ENCODE measurements around the gene CRIP1. TPM values are rescaled to one million over a fixed set of nuclear protein-coding genes. Genes with fewer than 3 reads are reported as not detected.

The CRIP1 gene
- total RNA-seq, 2 donors from 2014 or later, result 451 to 842 TPM

DNA sequence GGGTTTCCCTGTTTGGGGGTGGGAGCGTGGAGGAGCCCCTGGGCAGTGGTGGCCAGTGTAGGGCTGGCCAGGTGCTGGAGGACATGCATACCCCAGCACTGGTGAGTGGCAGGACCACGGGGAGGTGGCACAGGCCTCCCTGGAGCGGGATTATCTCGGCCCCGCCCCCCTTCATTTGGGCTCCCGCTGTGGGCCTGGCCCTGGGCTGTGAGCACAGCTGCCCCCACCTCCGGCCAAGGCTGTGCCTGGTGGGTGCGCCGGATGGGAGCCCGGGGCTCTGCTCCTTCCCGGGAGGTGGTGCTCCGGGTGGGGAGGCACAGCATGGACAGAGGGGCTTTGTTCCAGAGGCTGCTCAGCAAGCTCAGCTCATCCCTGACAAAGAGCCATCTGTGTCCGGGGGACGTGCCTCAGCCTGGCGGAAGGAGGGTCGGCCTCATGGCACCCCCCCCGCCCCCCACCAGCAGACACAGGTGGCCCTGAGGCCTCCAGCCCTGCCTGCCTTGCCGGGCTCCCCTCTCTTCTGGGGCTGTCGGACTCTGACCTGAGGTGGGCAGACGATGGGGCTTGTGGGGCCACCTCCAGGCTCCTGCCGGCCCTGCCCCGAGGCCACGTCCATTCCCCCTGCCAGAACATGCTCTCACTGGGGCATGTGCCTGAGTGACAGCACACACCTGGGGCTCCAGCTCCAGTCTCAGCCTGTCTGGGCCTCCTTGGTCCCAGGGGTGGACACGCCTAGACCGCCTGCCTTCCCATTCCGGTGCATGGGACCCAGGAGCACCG is 12.8 kb downstream of the CRIP1 start:
- no peak for ATAC-seq
- no peaks in the 10 kb centered on the region for H3K9me3 ChIP-seq (ENCODE audit: control insufficient read depth, low read length, poor library complexity, severe bottlenecking)
- DNase-seq, result no peak
- H3K27me3 Mint-ChIP-seq, result no peaks in the 10 kb centered on the region
- peak overlapping the region; percentile 95 for H3K27ac Mint-ChIP-seq
- peaks cover 15% of the 10 kb centered on the region for H3K4me1 Mint-ChIP-seq
- H3K4me3 Mint-ChIP-seq, result peak overlapping the region; percentile 69
- H3K36me3 Mint-ChIP-seq (ENCODE audit: low read depth), result no peaks in the 10 kb centered on the region

GRCh38 chr14:105500036-105500725 is 13.5 kb downstream of the CRIP1 start:
- H3K27ac Mint-ChIP-seq, result peak overlapping the region; percentile 95
- peak overlapping the region; percentile 69 for H3K4me3 Mint-ChIP-seq
- H3K36me3 Mint-ChIP-seq (ENCODE audit: low read depth), result no peaks in the 10 kb centered on the region
- H3K4me1 Mint-ChIP-seq, result peaks cover 15% of the 10 kb centered on the region
- DNase-seq (no peak), ATAC-seq (no peak)
- H3K27me3 Mint-ChIP-seq, result no peaks in the 10 kb centered on the region
- H3K9me3 ChIP-seq (ENCODE audit: control insufficient read depth, low read length, poor library complexity, severe bottlenecking), result no peaks in the 10 kb centered on the region

DNA sequence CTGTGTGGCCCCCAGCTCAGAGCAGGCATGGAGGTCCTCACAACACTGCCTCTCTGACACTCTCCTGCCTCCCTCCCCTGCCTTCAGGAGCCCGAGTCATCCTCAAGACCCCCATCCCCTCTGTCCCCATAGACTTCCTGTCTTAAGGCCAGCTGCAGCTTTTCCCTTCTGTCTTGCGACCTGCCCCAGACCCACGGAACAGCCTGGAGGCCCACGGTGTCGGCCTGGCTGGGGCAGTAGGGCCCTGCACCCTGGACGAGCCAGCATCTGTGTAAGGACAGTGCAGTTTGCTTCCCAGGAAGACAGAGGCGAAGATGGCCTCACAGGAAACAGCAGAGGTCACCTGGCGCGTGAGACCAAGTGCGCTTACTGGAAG is 14.0 kb downstream of the CRIP1 start:
- peak overlapping the region; percentile 69 for H3K4me3 Mint-ChIP-seq
- no peaks in the 10 kb centered on the region for H3K27me3 Mint-ChIP-seq
- H3K36me3 Mint-ChIP-seq (ENCODE audit: low read depth), result no peaks in the 10 kb centered on the region
- peak overlapping the region; percentile 95 for H3K27ac Mint-ChIP-seq
- peaks cover 15% of the 10 kb centered on the region for H3K4me1 Mint-ChIP-seq
- DNase-seq, result no peak
- H3K9me3 ChIP-seq (ENCODE audit: control insufficient read depth, low read length, poor library complexity, severe bottlenecking), result no peaks in the 10 kb centered on the region
- no peak for ATAC-seq

DNA sequence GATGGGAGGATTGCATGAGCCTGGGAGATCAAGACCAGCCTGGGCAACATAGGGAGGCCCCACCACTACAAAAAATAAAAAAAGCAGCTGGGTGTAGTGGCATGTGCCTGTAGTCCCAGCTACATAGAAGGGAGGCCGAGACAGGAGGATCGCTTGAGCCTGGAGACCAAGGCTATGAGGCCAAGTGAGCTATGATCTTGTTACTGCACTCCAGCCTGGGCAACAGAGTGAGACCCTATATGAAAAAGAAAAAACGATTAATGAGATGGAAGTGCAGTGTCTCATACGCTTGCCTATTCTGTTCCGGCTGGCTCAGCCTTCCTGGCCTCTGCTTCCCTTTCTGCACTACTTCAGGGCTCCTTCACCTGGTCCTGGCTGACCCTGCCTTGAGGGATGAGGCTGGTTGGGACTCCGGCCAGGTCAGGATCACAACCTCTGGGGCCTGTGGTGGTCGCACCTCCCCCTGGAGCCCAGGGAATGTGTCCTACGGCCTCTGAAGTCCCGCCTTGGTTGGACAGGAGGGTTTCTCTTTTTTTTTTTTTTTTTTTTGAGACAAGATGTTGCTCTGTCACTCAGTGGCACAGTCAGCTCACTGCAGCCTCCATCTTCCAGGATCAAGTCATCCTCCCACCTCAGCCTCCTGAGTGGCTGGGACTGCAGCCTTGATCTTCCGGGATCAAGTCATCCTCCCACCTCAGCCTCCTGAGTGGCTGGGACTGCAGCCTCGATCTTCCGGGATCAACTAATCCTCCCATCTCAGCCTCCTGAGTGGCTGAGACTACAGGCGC is 15.0 kb downstream of the CRIP1 start:
- peaks cover 15% of the 10 kb centered on the region for H3K4me1 Mint-ChIP-seq
- H3K27me3 Mint-ChIP-seq, result no peaks in the 10 kb centered on the region
- no peaks in the 10 kb centered on the region for H3K36me3 Mint-ChIP-seq (ENCODE audit: low read depth)
- DNase-seq, result no peak
- peak; percentile 8 for ATAC-seq
- no peaks in the 10 kb centered on the region for H3K9me3 ChIP-seq (ENCODE audit: control insufficient read depth, low read length, poor library complexity, severe bottlenecking)
- peak overlapping the region; percentile 39 for H3K4me3 Mint-ChIP-seq
- H3K27ac Mint-ChIP-seq, result peak overlapping the region; percentile 95

GRCh38 chr14:105502446-105503295 is 16.0 kb downstream of the CRIP1 start:
- no peak for ATAC-seq
- Mint-ChIP-seq H3K36me3 (ENCODE audit: low read depth) (no peaks in the 10 kb centered on the region), H3K27ac (peak overlapping the region; percentile 95), H3K4me3 (peak overlapping the region; percentile 74), H3K4me1 (peaks cover 15% of the 10 kb centered on the region), H3K27me3 (peaks cover 2% of the 10 kb centered on the region)
- peak in 1 of 3 donors; percentile 14 for DNase-seq
- no peaks in the 10 kb centered on the region for H3K9me3 ChIP-seq (ENCODE audit: control insufficient read depth, low read length, poor library complexity, severe bottlenecking)

GRCh38 chr14:105503296-105503640 is 16.6 kb downstream of the CRIP1 start:
- Mint-ChIP-seq H3K27me3 (peaks cover 7% of the 10 kb centered on the region), H3K36me3 (ENCODE audit: low read depth) (no peaks in the 10 kb centered on the region), H3K4me3 (peak overlapping the region; percentile 74), H3K4me1 (peaks cover 15% of the 10 kb centered on the region), H3K27ac (peak overlapping the region; percentile 95)
- DNase-seq (no peak), ATAC-seq (no peak)
- no peaks in the 10 kb centered on the region for H3K9me3 ChIP-seq (ENCODE audit: control insufficient read depth, low read length, poor library complexity, severe bottlenecking)

GRCh38 chr14:105503935-105504692 is 17.4 kb downstream of the CRIP1 start:
- peak overlapping the region; percentile 95 for H3K27ac Mint-ChIP-seq
- peak overlapping the region; percentile 52 for H3K4me3 Mint-ChIP-seq
- H3K9me3 ChIP-seq (ENCODE audit: control insufficient read depth, low read length, poor library complexity, severe bottlenecking), result no peaks in the 10 kb centered on the region
- peaks cover 15% of the 10 kb centered on the region for H3K4me1 Mint-ChIP-seq
- peaks cover 13% of the 10 kb centered on the region for H3K27me3 Mint-ChIP-seq
- peak; percentile 5 for ATAC-seq
- peaks cover 2% of the 10 kb centered on the region for H3K36me3 Mint-ChIP-seq (ENCODE audit: low read depth)
- DNase-seq, result no peak

DNA sequence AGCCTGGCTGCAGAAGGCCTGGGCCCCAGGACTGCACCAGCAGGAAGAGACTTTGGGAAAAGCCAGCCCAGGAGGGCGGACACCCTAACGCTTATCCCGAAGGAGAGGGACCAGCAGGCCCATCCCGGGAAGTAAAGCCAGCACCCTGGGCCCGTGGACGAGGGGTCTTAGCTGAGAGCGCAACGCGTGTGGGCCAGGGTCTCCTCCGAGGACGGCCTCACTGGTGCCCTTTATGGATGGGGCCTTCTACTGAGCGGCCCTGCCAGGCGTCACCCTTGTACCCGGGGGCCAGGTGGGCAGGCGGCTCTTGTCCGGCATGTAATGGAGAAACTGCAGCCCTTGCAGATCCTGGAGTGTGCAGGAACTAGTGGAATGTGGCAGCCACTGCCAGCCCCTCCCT is 18.4 kb downstream of the CRIP1 start:
- Mint-ChIP-seq H3K27me3 (peaks cover 13% of the 10 kb centered on the region), H3K36me3 (ENCODE audit: low read depth) (peaks cover 2% of the 10 kb centered on the region), H3K27ac (peak overlapping the region; percentile 95), H3K4me1 (peaks cover 15% of the 10 kb centered on the region), H3K4me3 (no peak overlapping the region)
- DNase-seq, result no peak
- ATAC-seq, result no peak
- no peaks in the 10 kb centered on the region for H3K9me3 ChIP-seq (ENCODE audit: control insufficient read depth, low read length, poor library complexity, severe bottlenecking)

DNA sequence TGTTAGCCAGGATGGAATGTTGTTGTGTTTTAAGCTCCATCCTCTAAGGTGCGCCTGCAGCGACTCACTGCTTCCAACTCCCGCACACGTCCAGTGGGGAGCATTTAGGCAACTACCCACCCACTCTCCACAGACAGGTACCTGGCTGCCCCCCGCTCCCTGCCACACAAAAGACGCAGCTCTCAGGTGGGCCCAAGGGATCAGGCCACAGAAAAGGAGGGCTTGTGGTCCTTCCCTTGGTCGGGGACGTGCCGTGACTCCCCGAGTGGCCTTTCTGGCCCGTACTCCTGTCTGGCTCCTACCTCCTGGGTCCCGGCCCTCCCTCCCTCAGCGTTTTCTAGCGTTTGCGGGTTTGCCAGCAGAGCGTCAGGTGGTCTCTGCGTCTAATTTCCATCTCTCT is 20.6 kb downstream of the CRIP1 start:
- no peaks in the 10 kb centered on the region for H3K9me3 ChIP-seq (ENCODE audit: control insufficient read depth, low read length, poor library complexity, severe bottlenecking)
- ATAC-seq (no peak), DNase-seq (no peak)
- no peak overlapping the region for H3K4me3 Mint-ChIP-seq
- peaks cover 24% of the 10 kb centered on the region for H3K27me3 Mint-ChIP-seq
- H3K4me1 Mint-ChIP-seq, result peaks cover 15% of the 10 kb centered on the region
- peaks cover 2% of the 10 kb centered on the region for H3K36me3 Mint-ChIP-seq (ENCODE audit: low read depth)
- H3K27ac Mint-ChIP-seq, result peak overlapping the region; percentile 83

- Mint-ChIP-seq H3K4me1 (peaks cover 8% of the 10 kb centered on the region), H3K4me3 (peak overlapping the region; percentile 7), H3K27ac (peak overlapping the region; percentile 88), H3K36me3 (ENCODE audit: low read depth) (peaks cover 2% of the 10 kb centered on the region), H3K27me3 (peaks cover 30% of the 10 kb centered on the region)
- no peak for DNase-seq
- no peaks in the 10 kb centered on the region for H3K9me3 ChIP-seq (ENCODE audit: control insufficient read depth, low read length, poor library complexity, severe bottlenecking)
- no peak for ATAC-seq
These were observed 21.4 kb downstream of the CRIP1 start for GRCh38 chr14:105508069-105508468.

DNA sequence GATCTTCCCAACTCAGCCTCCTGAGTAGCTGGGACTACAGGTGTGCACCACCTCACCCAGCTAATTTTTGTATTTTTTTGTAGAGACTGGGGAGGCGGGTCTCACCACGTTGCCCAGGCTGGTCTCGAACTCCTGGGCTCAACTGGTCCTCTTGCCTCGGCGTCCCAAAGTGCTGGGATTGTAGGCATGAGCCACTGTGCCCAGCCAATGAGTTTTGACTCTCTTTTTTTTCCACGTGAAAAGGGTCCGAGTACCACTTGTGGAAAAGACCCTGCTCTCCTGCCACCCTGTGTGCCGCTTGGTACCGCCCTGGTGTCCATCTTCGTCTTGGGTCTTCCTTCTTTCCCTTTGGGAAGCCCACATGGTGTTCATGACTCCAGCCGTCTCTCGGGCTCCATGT is 21.9 kb downstream of the CRIP1 start:
- no peak for ATAC-seq
- DNase-seq, result no peak
- H3K36me3 Mint-ChIP-seq (ENCODE audit: low read depth), result peaks cover 2% of the 10 kb centered on the region
- peaks cover 32% of the 10 kb centered on the region for H3K27me3 Mint-ChIP-seq
- no peaks in the 10 kb centered on the region for H3K9me3 ChIP-seq (ENCODE audit: control insufficient read depth, low read length, poor library complexity, severe bottlenecking)
- peaks cover 5% of the 10 kb centered on the region for H3K4me1 Mint-ChIP-seq
- peak overlapping the region; percentile 39 for H3K27ac Mint-ChIP-seq
- H3K4me3 Mint-ChIP-seq, result peak overlapping the region; percentile 80

DNA sequence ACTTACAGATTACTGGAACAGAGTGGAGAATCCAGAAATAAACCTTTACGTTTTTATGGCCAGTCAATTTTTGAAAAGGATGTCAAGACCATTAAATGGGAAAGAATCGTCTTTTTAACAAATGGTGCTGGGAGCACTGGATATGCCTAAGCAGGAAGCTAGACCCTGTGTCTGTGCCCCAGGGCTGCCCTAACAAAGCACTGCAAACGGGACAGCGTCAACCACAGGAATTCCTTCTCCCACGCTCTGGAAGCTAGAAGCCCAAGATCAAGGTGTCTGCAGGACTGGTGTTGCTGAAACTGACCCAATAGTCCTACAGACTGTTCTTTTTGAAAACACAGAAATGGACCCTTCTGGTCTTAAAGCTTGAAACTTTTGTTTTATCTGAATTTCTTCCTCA is 30.4 kb downstream of the CRIP1 start:
- H3K36me3 Mint-ChIP-seq (ENCODE audit: low read depth), result peaks cover 2% of the 10 kb centered on the region
- DNase-seq, result no peak
- no peaks in the 10 kb centered on the region for H3K9me3 ChIP-seq (ENCODE audit: control insufficient read depth, low read length, poor library complexity, severe bottlenecking)
- H3K27ac Mint-ChIP-seq, result no peak overlapping the region
- H3K4me3 Mint-ChIP-seq, result no peak overlapping the region
- ATAC-seq, result no peak
- H3K4me1 Mint-ChIP-seq, result no peaks in the 10 kb centered on the region
- H3K27me3 Mint-ChIP-seq, result peaks cover 57% of the 10 kb centered on the region
